HepG2 (cell line): Measurements from ENCODE around the gene MST1R. TPM values are rescaled to one million over a fixed set of nuclear protein-coding genes. Genes with fewer than 3 reads are reported as not detected.
"Not testable (repeated sequence)": the region's sequence is repeated elsewhere in the genome, so short reads cannot be mapped to it uniquely, and the experiment has no call there.

Experiments
- ATAC-seq: fragments of 200-7000 bp; cut with Tn5 transposase; 3 replicates; pipeline ENCODE4 v1.9.1; 2020; ENCODE audit warnings: mild to moderate bottlenecking, moderate library complexity
- BruUV-seq: library from RNA; stranded (reverse); fragments of 400-500 nt; replicated peaks from 2 replicates; lab custom pipeline; 2021; lab: Mats Ljungman, UMichigan
- CTCF ChIA-PET: fragments of 300-600 bp; formaldehyde crosslinking; extraction: SDS; loops from one replicate; lab custom pipeline; 2021; ENCODE audit warnings: low total read pairs, inconsistent platforms, low intra/inter-chr PET ratio; lab: Yijun Ruan, JAX
- POLR2A ChIA-PET: fragments of 350-600 bp; sonication (Branson Sonifier 250); formaldehyde crosslinking; loops from one replicate; lab custom pipeline; 2020; ENCODE audit warnings: antibody characterized with exemption, inconsistent platforms; lab: Yijun Ruan, JAX
- DNase-seq: peaks from one replicate; pipeline ENCODE4 v3.0.0-alpha.2; 2015; ENCODE audit warnings: low spot score
- FAIRE-seq: peaks from 3 replicates; lab custom pipeline; 2011; peaks lifted over from hg19 to GRCh38; lab: Jason Lieb, UNC
- H2AFZ ChIP-seq: one replicate; pipeline ENCODE4 v1.6.1; 2011; ENCODE audit warnings: low read length, inconsistent platforms
- H3K27ac ChIP-seq: fragments of 300-600 bp; 3 replicates; pipeline ENCODE4 v1.8.0; 2011; ENCODE audit warnings: mixed run types, mild to moderate bottlenecking, mixed read lengths, low read length, inconsistent platforms; ENCODE audit not compliant: insufficient read depth; ENCODE audit errors: extremely low read length
- H3K27me3 ChIP-seq, 2 experiments: fragments of 200-600 bp in 1 of 2; 2 replicates in 1 of 2; 3 replicates in 1 of 2; pipeline versions ENCODE4 v1.6.0 to v1.8.0; 2011; ENCODE audit warnings: low read length in 2 of 2, mild to moderate bottlenecking in 2 of 2, moderate library complexity in 2 of 2, inconsistent platforms in 1 of 2; ENCODE audit not compliant: insufficient read depth in 2 of 2, control insufficient read depth in 1 of 2
- H3K36me3 ChIP-seq, 2 experiments: fragments of 200-600 bp in 1 of 2; replicated peaks in 1 of 2; 2 replicates in 1 of 2; 3 replicates in 1 of 2; pipeline versions ENCODE4 v1.5.1 to v1.8.0; 2011; ENCODE audit warnings: low read length in 2 of 2, inconsistent platforms in 1 of 2; ENCODE audit not compliant: insufficient read depth in 2 of 2, control insufficient read depth in 1 of 2
- H3K4me1 ChIP-seq: 2 replicates; pipeline ENCODE4 v1.5.1; 2012; ENCODE audit warnings: low read length, inconsistent platforms; ENCODE audit not compliant: insufficient read depth
- H3K4me2 ChIP-seq: 2 replicates; pipeline ENCODE4 v1.6.0; 2011; ENCODE audit warnings: low read depth, low read length, inconsistent platforms
- H3K4me3 ChIP-seq, 3 experiments: fragments of 200-600 bp in 1 of 3; sonication (generic), shearing (Covaris generic) in 1 of 3; replicated peaks in 1 of 3; 2 replicates each; pipeline ENCODE4 v1.5.1; 2011 to 2016; ENCODE audit warnings: low read length in 3 of 3, inconsistent platforms in 2 of 3, low read depth in 2 of 3, mild to moderate bottlenecking in 2 of 3, control low read depth in 1 of 3, mixed read lengths in 1 of 3; ENCODE audit not compliant: insufficient read depth in 1 of 3
- H3K79me2 ChIP-seq: one replicate; pipeline ENCODE4 v1.6.1; 2011; ENCODE audit warnings: low read length, inconsistent platforms; ENCODE audit not compliant: insufficient read depth
- H3K9ac ChIP-seq: 2 replicates; pipeline ENCODE4 v1.6.0; 2011; ENCODE audit warnings: mild to moderate bottlenecking, low read depth, low read length, inconsistent platforms; ENCODE audit not compliant: insufficient read depth
- H3K9me3 ChIP-seq: 2 replicates; pipeline ENCODE4 v1.5.1; 2012; ENCODE audit warnings: mild to moderate bottlenecking, low read length
- H4K20me1 ChIP-seq: 2 replicates; pipeline ENCODE4 v1.6.0; 2011; ENCODE audit warnings: inconsistent platforms, mild to moderate bottlenecking, low read length, moderate library complexity; ENCODE audit not compliant: insufficient read depth
- ADNP ChIP-seq: sonication (generic); formaldehyde crosslinking; IDR thresholded peaks from 2 replicates; pipeline ENCODE4 v1.4.0; 2020; ENCODE audit warnings: missing genetic modification reagents
- CEBPB ChIP-seq: IDR thresholded peaks from 2 replicates; pipeline ENCODE4 v1.6.1; 2011; ENCODE audit warnings: low read depth, low read length, improper control_type of control experiment, borderline replicate concordance
- CEBPG ChIP-seq: IDR thresholded peaks from 2 replicates; pipeline ENCODE4 v1.6.1; 2016
- EHMT2 ChIP-seq: fragments of 200-600 bp; sonication (generic); IDR thresholded peaks from 2 replicates; pipeline ENCODE4 v1.7.0; 2017; ENCODE audit warnings: antibody characterized with exemption, low read depth, low read length, borderline replicate concordance
- GFI1 ChIP-seq: sonication (generic); formaldehyde crosslinking; IDR thresholded peaks from 2 replicates; pipeline ENCODE4 v1.5.0; 2020; ENCODE audit warnings: missing genetic modification reagents, mild to moderate bottlenecking, borderline replicate concordance
- GRHL1 ChIP-seq: sonication (generic); formaldehyde crosslinking; conservative IDR thresholded peaks from 2 replicates; pipeline ENCODE4 v1.8.0; 2022; ENCODE audit warnings: missing genetic modification reagents
- IRF2 ChIP-seq: IDR thresholded peaks from 2 replicates; pipeline ENCODE4 v1.6.1; 2018; ENCODE audit warnings: missing genetic modification reagents, missing compliant biosample characterization
- KLF13 ChIP-seq: sonication (generic); formaldehyde crosslinking; IDR thresholded peaks from 2 replicates; pipeline ENCODE4 v1.4.0; 2020; ENCODE audit warnings: mild to moderate bottlenecking, missing genetic modification reagents
- MAFF ChIP-seq: IDR thresholded peaks from 2 replicates; pipeline ENCODE4 v1.6.1; 2011; ENCODE audit warnings: low read depth, low read length, improper control_type of control experiment
- MAFG ChIP-seq: sonication (generic); formaldehyde crosslinking; IDR thresholded peaks from 2 replicates; pipeline ENCODE4 v1.5.1; 2020; ENCODE audit warnings: mild to moderate bottlenecking, missing genetic modification reagents
- MAFK ChIP-seq, 2 experiments: IDR thresholded peaks in 1 of 2; conservative IDR thresholded peaks in 1 of 2; 2 replicates each; pipeline ENCODE4 v1.6.1; 2011; ENCODE audit warnings: improper control_type of control experiment in 2 of 2, low read length in 2 of 2
- MYNN ChIP-seq: sonication (generic); formaldehyde crosslinking; IDR thresholded peaks from 2 replicates; pipeline ENCODE4 v1.4.0; 2020; ENCODE audit warnings: mild to moderate bottlenecking, low read depth, missing genetic modification reagents
- NFYB ChIP-seq: sonication (generic); formaldehyde crosslinking; IDR thresholded peaks from 2 replicates; pipeline ENCODE4 v1.4.0; 2020; ENCODE audit warnings: missing genetic modification reagents
- ZNF256 ChIP-seq: sonication (generic); formaldehyde crosslinking; conservative IDR thresholded peaks from 2 replicates; pipeline ENCODE4 v1.4.0; 2020; ENCODE audit warnings: missing genetic modification reagents
- ZNF362 ChIP-seq: sonication (generic); formaldehyde crosslinking; IDR thresholded peaks from 2 replicates; pipeline ENCODE4 v1.4.0; 2020; ENCODE audit warnings: missing genetic modification reagents, mild to moderate bottlenecking, borderline replicate concordance
- ZNF75D ChIP-seq: sonication (generic); formaldehyde crosslinking; IDR thresholded peaks from 2 replicates; pipeline ENCODE4 v1.8.1; 2023; ENCODE audit warnings: missing genetic modification reagents, mild to moderate bottlenecking, borderline replicate concordance
- WGBS: methylation state at CpG from one replicate; pipeline ENCODE4 v1.1.6; 2017; ENCODE audit warnings: low lambda C conversion rate; 5-methylcytosine and 5-hydroxymethylcytosine counted together
- in situ Hi-C: cut with HindIII; loops from 2 replicates; pipeline ENCODE4 v1.10.0; 2017; ENCODE audit warnings: low pct_unique_long_range_greater_than_20kb; ENCODE audit not compliant: extremely low pct_ligation_motif_present
- intact Hi-C: fragments of 100-400 bp; cut with micrococcal nuclease; formaldehyde crosslinking; loops from one replicate; pipeline ENCODE4 v1.10.0; 2022; ENCODE audit not compliant: unreplicated experiment
- polyA plus RNA-seq, 8 experiments: library from polyadenylated mRNA; depleted of rRNA in 3 of 8; stranded (reverse) in 7 of 8; unstranded in 1 of 8; fragments of >200 nt; fragmentation: Illumina TruSeq in 4 of 8; extraction: Trizol in 4 of 8; gene quantifications; 2 replicates each; pipeline versions ENCODE4 v1.2.1 to v1.2.3, GENCODE V29; 2011 to 2016; ENCODE audit warnings: low read depth in 4 of 8, missing spikeins in 1 of 8, mixed read lengths in 1 of 8; ENCODE audit not compliant: insufficient read depth in 1 of 8
- total RNA-seq, 5 experiments: library from RNA; depleted of rRNA; stranded (reverse); fragments of >200 nt; fragmentation: Illumina TruSeq; extraction: Trizol; gene quantifications; 2 replicates each; pipeline ENCODE4 v1.2.3, GENCODE V29; 2016; ENCODE audit warnings: low read depth in 1 of 5

Gene MST1R
- total and polyA plus RNA-seq, 2 of the 13 experiments (the other 11 are each of a cell fraction or from before 2014, with no cell fraction given): 0.11 to 0.77 TPM

GRCh38 chr3:49937090-49937489, 33.4 kb upstream of the MST1R start:
- H3K9me3 ChIP-seq: no peaks in the 10 kb centered on the region
- H2AFZ ChIP-seq: peak overlapping the region; percentile 61
- CTCF ChIA-PET: no interaction called here
- no peak overlapping the region for H3K4me3 ChIP-seq
- ATAC-seq (no peak), FAIRE-seq (no peak), DNase-seq (no peak)
- H4K20me1 ChIP-seq: peaks cover 10% of the 10 kb centered on the region
- H3K27ac ChIP-seq: no peak overlapping the region
- POLR2A ChIA-PET: no interaction called here
- H3K27me3 ChIP-seq: peaks cover 0 to 2% of the 10 kb centered on the region in 2 experiments; a peak in 2 of 5 replicates
- TF ChIP-seq CEBPB: peak; percentile 60; the same call in 1 of the 2 replicates
- no peak for TF ChIP-seq ZNF256 (CRISPR knock-in tag)
- TF ChIP-seq ZNF75D (CRISPR knock-in tag): no peak
- no peak for TF ChIP-seq EHMT2
- TF ChIP-seq MAFF: peak; percentile 95
- no peak for TF ChIP-seq ADNP (CRISPR knock-in tag)
- no peak for TF ChIP-seq NFYB (CRISPR knock-in tag)
- no peak for TF ChIP-seq MYNN (CRISPR knock-in tag)
- TF ChIP-seq MAFK (conservative IDR thresholded peaks at IDR 0.05 in 1 of 2, IDR thresholded peaks at IDR 0.05 in 1 of 2; ENCODE audit: low read length in 2 of 2): peak; percentile 96 to 97
- TF ChIP-seq KLF13 (CRISPR knock-in tag): no peak
- TF ChIP-seq GFI1: 0 out of 2 replicates have a peak, but pooled peaks have one; percentile 23
- TF ChIP-seq ZNF362: 0 out of 2 replicates have a peak, but pooled peaks have one; percentile 17
- peak; percentile 32; the same call in 1 of the 2 replicates for TF ChIP-seq CEBPG (CRISPR knock-in tag)
- TF ChIP-seq GRHL1 (CRISPR knock-in tag): no peak
- no peak for TF ChIP-seq IRF2 (CRISPR knock-in tag)
- 0 out of 2 replicates have a peak, but pooled peaks have one; percentile 40 for TF ChIP-seq MAFG (CRISPR knock-in tag)
- H3K36me3 ChIP-seq: no peaks in the 10 kb centered on the region
- intact Hi-C loops (no loop called here), in situ Hi-C loops (no loop called here)
- 0% methylated on average over 2 of the region's 3 CpGs for WGBS
- H3K4me1 ChIP-seq: peaks cover 27% of the 10 kb centered on the region
- peak overlapping the region; percentile 29; the same call in 1 of the 2 replicates for H3K4me2 ChIP-seq
- peaks cover 17% of the 10 kb centered on the region for H3K79me2 ChIP-seq
- BruUV-seq: no TSS peak
- H3K9ac ChIP-seq: no peak overlapping the region

- H3K4me3 ChIP-seq, in situ Hi-C loops, H3K79me2 ChIP-seq, CTCF ChIA-PET, H3K9ac ChIP-seq, DNase-seq, H2AFZ ChIP-seq, POLR2A ChIA-PET, H3K27ac ChIP-seq, BruUV-seq, H3K36me3 ChIP-seq, ATAC-seq, FAIRE-seq, H3K4me2 ChIP-seq, intact Hi-C loops, H3K27me3 ChIP-seq, H4K20me1 ChIP-seq, H3K9me3 ChIP-seq: not testable (repeated sequence)
- WGBS: 78% methylated on average over 15 of the region's 15 CpGs
- H3K4me1 ChIP-seq: peaks cover 34% of the 10 kb centered on the region
Observed at GRCh38 chr3:49932281-49932680, 28.6 kb upstream of the MST1R start.
